Left renal pelvis (tissue), 4 donors: Measurements from ENCODE around the gene RPL26. TPM values are rescaled to one million over a fixed set of nuclear protein-coding genes. Genes with fewer than 3 reads are reported as not detected.

ENCODE experiments used
- DNase-seq, 4 donors: peaks; one replicate each; pipeline ENCODE4 v3.0.0-alpha.2; 2013; ENCODE audit warnings: low read depth in 4 of 4, low spot score in 3 of 4
- polyA plus RNA-seq, 4 donors: library from polyadenylated mRNA; unstranded; fragments of 120-200 nt; gene quantifications; one replicate each; pipeline ENCODE4 v1.2.1, GENCODE V29; 2013; ENCODE audit not compliant: insufficient read length in 4 of 4

Gene RPL26
- polyA plus RNA-seq, 4 donors: 2,282 to 2,993 (median 2,635) TPM

GRCh38 chr17:8332128-8332527 lies 50.9 kb downstream of the RPL26 start:
- DNase-seq: no peak

Other genes with a start within 250 kb of the RPL26 start
- 10 to 100 TPM; 19.6 to 94.0 (median 29.7) TPM for gene PER1, start 230.8 kb downstream of the RPL26 start, polyA plus RNA-seq
- 100 to 1,000 TPM; 108 to 140 (median 118) TPM for gene VAMP2, start 220.2 kb downstream of the RPL26 start, polyA plus RNA-seq
- 10 to 100 TPM; 13.6 to 25.0 (median 24.3) TPM for gene TMEM107, start 206.8 kb downstream of the RPL26 start, polyA plus RNA-seq
- gene BORCS6, start 193.0 kb downstream of the RPL26 start, polyA plus RNA-seq: 1 to 10 TPM; 3.0 to 5.0 (median 3.6) TPM
- gene AURKB, start 172.6 kb downstream of the RPL26 start, polyA plus RNA-seq: 10 to 100 TPM; 25.7 to 35.6 (median 31.6) TPM
- gene CTC1, start 135.1 kb downstream of the RPL26 start, polyA plus RNA-seq: 10 to 100 TPM; 20.9 to 44.8 (median 30.1) TPM
- 10 to 100 TPM; 29.2 to 45.8 (median 41.8) TPM for gene PFAS, start 133.9 kb downstream of the RPL26 start, polyA plus RNA-seq
- 10 to 100 TPM; 25.0 to 30.9 (median 26.7) TPM for gene RANGRF, start 94.5 kb downstream of the RPL26 start, polyA plus RNA-seq
- 1 to 10 TPM; 3.3 to 5.6 (median 3.6) TPM for gene SLC25A35, start 87.8 kb downstream of the RPL26 start, polyA plus RNA-seq
- gene ARHGEF15, start 73.0 kb downstream of the RPL26 start, polyA plus RNA-seq: 10 to 100 TPM in 3 of 4 donors, 1 to 10 TPM in 1; 9.2 to 18.3 (median 16.4) TPM
- gene ODF4, start 43.4 kb downstream of the RPL26 start, polyA plus RNA-seq: not detected
- under 1 TPM in 2 of 4 donors, not detected in 2; 0.07 to 0.12 TPM for gene RNF222, start 14.6 kb upstream of the RPL26 start, polyA plus RNA-seq
- 10 to 100 TPM; 43.6 to 57.2 (median 51.1) TPM for gene NDEL1, start 52.7 kb upstream of the RPL26 start, polyA plus RNA-seq
- gene MYH10, start 247.5 kb upstream of the RPL26 start, polyA plus RNA-seq: 100 to 1,000 TPM; 244 to 428 (median 267) TPM